ENCODE measurements around the gene GPI. TPM values are rescaled to one million over a fixed set of nuclear protein-coding genes. Genes with fewer than 3 reads are reported as not detected.

GPI gene
- total and polyA plus RNA-seq, 2 of the 13 experiments (the other 11 are each of a cell fraction or from before 2014, with no cell fraction given) = 147 to 167 TPM

- in situ Hi-C loops (cut with HindIII; ENCODE audit: extremely low pct_ligation_motif_present, low pct_unique_long_range_greater_than_20kb) = no loop called here
- Histone ChIP-seq H3K9ac (ENCODE audit: insufficient read depth, low read depth, low read length) (no peak overlapping the region), H3K4me2 (ENCODE audit: low read depth, low read length) (no peak overlapping the region), H2AFZ (ENCODE audit: low read length) (no peak overlapping the region), H3K9me3 (ENCODE audit: low read length) (no peaks in the 10 kb centered on the region), H3K36me3 (replicated peaks in 1 of 2; ENCODE audit: control insufficient read depth in 1 of 2, insufficient read depth in 2 of 2, low read length in 2 of 2) (peaks cover 25 to 66% of the 10 kb centered on the region in 2 experiments), H3K4me3 (replicated peaks in 1 of 3; ENCODE audit: insufficient read depth in 1 of 3, low read depth in 2 of 3, low read length in 3 of 3) (no peak overlapping the region), H3K79me2 (ENCODE audit: insufficient read depth, low read length) (no peaks in the 10 kb centered on the region), H3K27me3 (ENCODE audit: control insufficient read depth in 1 of 2, insufficient read depth in 2 of 2, low read length in 2 of 2) (no peaks in the 10 kb centered on the region; a peak in 1 of 5 replicates), H3K4me1 (ENCODE audit: insufficient read depth, low read length) (peaks cover 9% of the 10 kb centered on the region), H3K27ac (ENCODE audit: extremely low read length, insufficient read depth, low read length) (no peak overlapping the region), H4K20me1 (ENCODE audit: insufficient read depth, low read length) (no peaks in the 10 kb centered on the region)
- BruUV-seq (replicated peaks) = no TSS peak
- intact Hi-C loops (cut with micrococcal nuclease; ENCODE audit: unreplicated experiment) = no loop called here
- ATAC-seq = no peak
- 95% methylated on average over 1 of the region's 1 CpG for WGBS (ENCODE audit: low lambda C conversion rate)
- CTCF ChIA-PET (ENCODE audit: low intra/inter-chr PET ratio, low total read pairs) = no interaction called here
- peak; percentile 21 for FAIRE-seq
- POLR2A ChIA-PET = no interaction called here
- TF ChIP-seq, protein P1, sequence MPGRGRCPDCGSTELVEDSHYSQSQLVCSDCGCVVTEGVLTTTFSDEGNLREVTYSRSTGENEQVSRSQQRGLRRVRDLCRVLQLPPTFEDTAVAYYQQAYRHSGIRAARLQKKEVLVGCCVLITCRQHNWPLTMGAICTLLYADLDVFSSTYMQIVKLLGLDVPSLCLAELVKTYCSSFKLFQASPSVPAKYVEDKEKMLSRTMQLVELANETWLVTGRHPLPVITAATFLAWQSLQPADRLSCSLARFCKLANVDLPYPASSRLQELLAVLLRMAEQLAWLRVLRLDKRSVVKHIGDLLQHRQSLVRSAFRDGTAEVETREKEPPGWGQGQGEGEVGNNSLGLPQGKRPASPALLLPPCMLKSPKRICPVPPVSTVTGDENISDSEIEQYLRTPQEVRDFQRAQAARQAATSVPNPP (CRISPR knock-in tag; IDR thresholded peaks at IDR 0.05) = no peak
- TF ChIP-seq ZSCAN25 (CRISPR knock-in tag; IDR thresholded peaks at IDR 0.05) (peak; percentile 41; the same call in 1 of the 2 replicates), TBX2 (CRISPR knock-in tag; IDR thresholded peaks at IDR 0.05; ENCODE audit: borderline replicate concordance) (no peak), PPARG (CRISPR knock-in tag; conservative IDR thresholded peaks at IDR 0.05) (peak; percentile 77), ZNF263 (CRISPR knock-in tag; IDR thresholded peaks at IDR 0.05) (no peak), CHCHD3 (CRISPR knock-in tag; IDR thresholded peaks at IDR 0.05) (no peak), ZBTB21 (CRISPR knock-in tag; IDR thresholded peaks at IDR 0.05) (no peak), BCL6 (CRISPR knock-in tag; IDR thresholded peaks at IDR 0.05) (peak; percentile 61), HNF4A (CRISPR knock-in tag; IDR thresholded peaks at IDR 0.05) (peak; percentile 29; the same call in 1 of the 2 replicates), RXRB (CRISPR knock-in tag; IDR thresholded peaks at IDR 0.05; ENCODE audit: borderline replicate concordance) (0 out of 2 replicates have a peak, but pooled peaks have one; percentile 36), TEAD3 (CRISPR knock-in tag; optimal IDR thresholded peaks at IDR 0.05; ENCODE audit: borderline replicate concordance) (peak; percentile 77), HES4 (CRISPR knock-in tag; IDR thresholded peaks at IDR 0.05; ENCODE audit: borderline replicate concordance) (no peak), GPN1 (CRISPR knock-in tag; IDR thresholded peaks at IDR 0.05; ENCODE audit: borderline replicate concordance) (no peak), KLF12 (CRISPR knock-in tag; IDR thresholded peaks at IDR 0.05; ENCODE audit: borderline replicate concordance) (no peak), SP4 (CRISPR knock-in tag; IDR thresholded peaks at IDR 0.05) (no peak), ZNF431 (CRISPR knock-in tag; IDR thresholded peaks at IDR 0.05; ENCODE audit: borderline replicate concordance, low read depth) (no peak), NR2F6 (IDR thresholded peaks at IDR 0.05) (no peak), NR2F6 (CRISPR knock-in tag; IDR thresholded peaks at IDR 0.05) (peak; percentile 36; the same call in 1 of the 2 replicates)
- TF ChIP-seq, protein P2, sequence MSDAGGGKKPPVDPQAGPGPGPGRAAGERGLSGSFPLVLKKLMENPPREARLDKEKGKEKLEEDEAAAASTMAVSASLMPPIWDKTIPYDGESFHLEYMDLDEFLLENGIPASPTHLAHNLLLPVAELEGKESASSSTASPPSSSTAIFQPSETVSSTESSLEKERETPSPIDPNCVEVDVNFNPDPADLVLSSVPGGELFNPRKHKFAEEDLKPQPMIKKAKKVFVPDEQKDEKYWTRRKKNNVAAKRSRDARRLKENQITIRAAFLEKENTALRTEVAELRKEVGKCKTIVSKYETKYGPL (CRISPR knock-in tag; IDR thresholded peaks at IDR 0.05) = no peak; the same call in 1 of the 2 replicates
- no peak for DNase-seq (ENCODE audit: low spot score)
Observed at GRCh38 chr19:34328982-34329381, 36.0 kb upstream of the GPI start.
